NCI-H1436 (cell line): ENCODE results near the gene CCDC197.

Experiments used
- DNase-seq: peaks from one replicate; lab custom pipeline; 2025; lab: John Stamatoyannopoulos, UW

CCDC197 gene

GRCh38 chr14:94000267-94000666 lies 3.2 kb downstream of the CCDC197 start:
- no peak for DNase-seq

GRCh38 chr14:94001016-94001415 lies 3.9 kb downstream of the CCDC197 start:
- DNase-seq: no peak

GRCh38 chr14:94001501-94002396 lies 4.6 kb downstream of the CCDC197 start:
- DNase-seq: peak; percentile 20

DNA sequence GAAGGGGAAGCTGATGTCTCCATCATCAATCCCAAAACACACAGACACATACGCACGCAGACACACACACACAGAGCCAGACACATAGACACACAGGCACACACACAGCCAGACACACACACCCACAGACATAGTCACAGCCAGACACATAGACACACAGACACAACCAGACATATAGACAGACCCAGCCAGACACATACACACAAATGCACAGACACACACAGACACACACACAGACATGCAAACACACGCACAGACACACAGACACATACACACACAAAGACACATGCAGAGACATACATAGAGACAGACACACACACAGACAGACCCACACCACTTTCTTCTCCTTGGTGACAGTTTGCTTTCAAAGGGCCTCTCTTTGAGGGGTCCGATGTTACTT lies 6.3 kb downstream of the CCDC197 start:
- DNase-seq: no peak

- DNase-seq: no peak
These were observed 6.9 kb downstream of the CCDC197 start for GRCh38 chr14:94004015-94004414.

- DNase-seq: no peak
These were observed 8.4 kb downstream of the CCDC197 start for GRCh38 chr14:94005324-94006073.

- no peak for DNase-seq
These were observed 11.1 kb downstream of the CCDC197 start for GRCh38 chr14:94008234-94008633.

DNA sequence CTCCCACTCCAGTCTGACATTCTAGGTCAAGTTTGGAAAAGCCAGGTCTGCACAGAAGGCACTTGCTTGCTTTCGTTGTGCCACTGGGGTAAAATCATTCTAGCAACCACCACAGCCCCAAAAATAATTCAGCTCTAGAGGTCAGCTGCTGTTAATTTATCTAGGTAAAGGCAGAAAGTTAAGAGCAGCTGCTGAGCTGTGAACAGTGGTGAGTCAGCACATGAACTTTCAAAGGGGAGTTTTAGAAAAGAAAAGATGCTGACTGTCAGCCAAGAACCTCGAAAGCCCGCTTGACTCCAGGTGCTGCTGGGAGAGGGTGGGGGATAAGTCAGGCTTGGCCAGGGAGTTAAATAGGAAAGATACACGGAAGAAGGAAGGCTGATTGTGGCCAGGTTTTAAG lies 12.7 kb downstream of the CCDC197 start:
- DNase-seq: no peak

DNA sequence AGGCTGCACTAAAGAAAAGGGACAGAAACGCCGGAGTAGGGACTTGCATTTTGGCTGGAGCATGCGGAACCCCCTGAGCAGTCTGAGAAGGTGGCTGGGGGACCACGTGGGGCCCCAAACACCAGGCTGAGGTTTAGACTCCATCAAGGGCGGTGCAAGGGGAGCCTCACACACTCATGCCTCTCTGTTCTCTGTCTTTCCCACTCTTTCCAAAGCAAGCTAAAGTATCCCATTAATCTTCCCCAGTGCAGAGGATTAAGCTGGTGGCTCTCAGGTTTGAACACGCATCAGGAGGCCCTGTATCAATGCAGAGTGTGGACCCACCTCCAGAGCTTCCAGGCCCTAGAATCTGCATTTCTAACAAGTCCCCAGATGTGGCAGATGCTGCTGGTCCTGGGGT lies 13.5 kb downstream of the CCDC197 start:
- no peak for DNase-seq

DNA sequence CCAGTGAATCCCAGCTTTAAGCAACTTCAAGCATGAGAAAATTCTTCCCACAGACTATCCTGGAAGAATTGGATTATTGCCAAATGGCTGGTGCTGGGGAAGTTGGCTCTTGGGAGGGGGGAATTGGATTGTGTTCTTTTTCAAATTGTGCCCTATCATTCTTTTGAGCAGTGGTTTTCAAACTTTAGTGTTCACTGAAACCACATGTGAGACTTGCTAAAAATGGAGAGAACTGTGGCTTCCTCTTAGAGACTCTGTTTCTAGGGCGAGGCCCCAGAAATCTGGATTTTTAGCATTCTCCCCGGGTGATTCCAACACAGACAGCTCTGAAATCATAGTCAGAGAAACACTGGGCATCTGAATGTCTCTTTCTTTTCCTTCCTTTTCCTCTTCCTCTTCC lies 14.7 kb downstream of the CCDC197 start:
- no peak for DNase-seq

GRCh38 chr14:94014382-94014781 lies 17.3 kb downstream of the CCDC197 start:
- DNase-seq: no peak

DNA sequence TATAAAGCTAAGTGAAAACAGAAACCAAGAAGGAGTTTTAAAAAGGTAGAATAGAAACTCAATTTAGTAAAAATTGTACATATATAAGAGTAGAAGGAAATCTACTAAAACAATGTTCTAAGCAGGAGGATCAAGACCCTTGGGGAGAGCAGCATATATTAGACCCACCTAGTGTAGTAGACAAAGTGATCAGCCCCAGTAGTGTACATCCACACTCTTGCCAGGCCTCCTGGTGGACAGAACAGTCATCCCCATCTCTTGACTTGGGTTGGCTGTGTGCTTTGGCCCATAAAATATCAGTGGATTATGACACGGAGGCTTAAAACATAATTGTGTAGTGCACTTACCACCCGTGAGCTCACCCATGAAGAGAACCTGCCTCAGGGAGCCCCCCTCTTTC lies 18.1 kb downstream of the CCDC197 start:
- DNase-seq: no peak

DNA sequence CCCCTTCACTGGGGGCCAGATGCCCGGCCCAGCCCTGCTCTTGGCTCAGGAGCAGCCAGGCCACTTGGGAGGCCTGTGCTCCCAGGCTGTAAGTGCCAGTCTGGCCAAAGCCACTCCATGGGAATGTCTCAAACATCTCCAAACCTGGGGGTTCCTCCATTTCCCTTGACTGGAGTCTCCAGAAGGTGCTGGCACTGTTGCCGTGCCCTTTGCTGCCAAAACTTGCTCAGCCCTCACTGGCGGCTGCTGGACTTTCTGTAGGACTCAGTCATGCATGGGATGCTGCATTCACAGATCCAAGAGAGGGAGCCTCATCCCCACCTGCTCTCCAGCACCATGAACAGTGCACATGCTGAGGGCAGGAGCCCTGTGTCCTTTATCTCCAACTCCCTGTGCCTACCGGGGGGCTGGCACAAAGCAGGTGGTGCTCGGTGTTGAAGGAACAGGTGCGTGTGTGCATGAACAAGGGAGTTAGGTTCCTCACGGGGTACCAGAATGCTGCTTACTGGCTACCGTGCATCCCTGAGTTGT lies 19.4 kb downstream of the CCDC197 start:
- DNase-seq: no peak

DNA sequence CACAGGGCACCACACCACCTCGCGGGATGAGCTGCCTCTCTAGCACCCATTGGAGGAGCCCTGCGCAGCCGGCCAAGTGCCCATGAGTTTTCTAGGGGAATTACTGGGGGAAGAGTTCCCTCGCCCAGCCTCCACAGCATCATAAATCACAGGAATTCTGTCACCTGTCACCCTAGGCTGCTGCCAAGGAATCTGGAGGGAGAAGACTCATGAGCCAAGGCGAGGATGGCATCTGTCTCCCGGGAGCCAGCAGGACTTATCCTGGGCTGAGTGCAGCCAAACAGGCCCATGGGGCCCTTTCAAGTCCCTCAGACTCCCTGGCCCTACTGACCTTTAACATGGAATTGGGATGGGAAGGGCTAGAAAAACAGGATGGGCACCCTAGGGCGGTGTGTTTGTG lies 21.2 kb downstream of the CCDC197 start:
- no peak for DNase-seq

GRCh38 chr14:94019329-94019728 lies 22.2 kb downstream of the CCDC197 start:
- DNase-seq: no peak

- DNase-seq: no peak
These were observed 23.2 kb downstream of the CCDC197 start for GRCh38 chr14:94020267-94020666.

GRCh38 chr14:94021001-94021400 lies 23.9 kb downstream of the CCDC197 start:
- no peak for DNase-seq

DNA sequence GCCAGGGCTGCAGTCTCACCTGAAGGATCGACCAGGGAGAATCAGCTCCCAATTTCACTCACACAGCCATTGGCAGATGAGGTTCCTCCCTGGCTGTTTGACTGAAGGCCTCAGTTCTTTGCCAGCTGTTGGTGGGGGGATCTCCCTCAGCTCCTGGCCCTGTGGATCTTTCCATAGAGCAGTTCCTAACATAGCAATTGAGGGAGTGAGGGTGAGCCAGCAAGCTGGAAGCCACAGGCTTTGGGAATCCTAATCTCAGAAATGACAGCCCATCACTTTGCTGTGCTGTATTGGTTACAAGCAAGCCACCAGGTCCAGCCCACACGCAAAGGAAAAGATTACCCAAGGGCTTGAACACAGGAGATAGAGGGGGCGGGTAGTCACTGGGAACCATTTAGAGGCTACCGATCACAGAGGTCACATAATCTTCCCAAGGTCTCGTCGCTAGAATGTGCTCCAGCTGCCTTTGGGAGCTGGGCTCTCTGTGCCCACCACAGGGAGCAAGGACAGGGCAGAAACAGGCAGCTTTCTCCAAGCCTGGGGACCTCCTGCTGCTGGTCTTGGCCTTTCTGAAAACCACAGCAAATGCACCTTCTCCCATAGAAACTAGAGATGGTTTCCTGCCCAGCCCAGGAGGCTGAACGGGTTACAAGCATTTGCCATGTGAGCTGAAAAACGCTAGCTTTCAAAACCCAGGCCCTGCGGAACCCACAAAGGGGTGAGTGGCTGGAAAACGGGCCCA lies 24.5 kb downstream of the CCDC197 start:
- DNase-seq: no peak

GRCh38 chr14:94022532-94023411 lies 25.7 kb downstream of the CCDC197 start:
- DNase-seq: no peak

DNA sequence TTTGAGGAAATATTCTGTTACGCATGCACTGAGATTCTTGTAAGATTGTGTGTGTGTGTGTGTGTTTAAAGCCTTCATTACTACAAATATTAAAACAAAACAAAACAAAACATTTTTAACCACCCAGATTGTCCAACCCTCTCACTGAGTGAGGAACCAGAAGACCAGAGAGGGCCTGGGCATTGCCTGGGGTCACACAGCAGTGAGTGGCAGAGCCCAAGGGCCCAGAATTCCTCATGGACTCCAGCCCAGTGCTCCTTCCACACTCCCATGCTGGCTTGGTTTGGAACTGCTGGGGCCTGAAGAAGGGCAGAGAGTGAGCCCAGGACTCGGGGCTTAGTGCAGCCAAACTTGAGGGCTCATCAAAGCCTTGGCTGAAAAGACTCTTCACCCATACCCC lies 27.4 kb downstream of the CCDC197 start:
- DNase-seq: no peak

DNA sequence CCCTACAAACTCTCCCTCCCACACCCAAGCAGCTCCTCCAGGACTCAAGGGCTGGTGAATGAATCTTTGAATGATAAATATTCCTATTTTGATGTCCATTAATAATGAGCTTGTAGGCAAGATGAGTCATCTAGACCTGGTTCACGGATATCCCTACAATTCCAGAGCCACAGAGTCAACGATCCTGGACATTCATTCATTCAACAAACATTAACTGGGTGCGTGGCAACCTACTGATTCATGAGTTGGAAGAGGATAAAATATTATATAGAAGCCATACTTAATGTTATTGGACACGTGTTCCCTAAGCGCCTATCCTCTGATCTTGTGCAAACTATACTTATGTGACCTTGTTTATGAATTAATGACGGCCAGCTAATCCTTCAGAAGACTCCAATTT lies 28.6 kb downstream of the CCDC197 start:
- DNase-seq: no peak
